Neural progenitor cell (in vitro differentiated cells): Measurements from ENCODE around the gene SLC24A4. TPM values are rescaled to one million over a fixed set of nuclear protein-coding genes. Genes with fewer than 3 reads are reported as not detected.

Experiments
- DNase-seq: peaks from one replicate; pipeline ENCODE4 v3.0.0-alpha.2; 2016; ENCODE audit warnings: low spot score
- H2AFZ ChIP-seq: fragments of 200-600 bp; sonication (generic); replicated peaks from 2 replicates; pipeline ENCODE4 v1.6.1; 2016; ENCODE audit warnings: antibody characterized with exemption
- H3F3A ChIP-seq: fragments of 200-600 bp; sonication (generic); 2 replicates; pipeline ENCODE4 v1.6.1; 2016; ENCODE audit warnings: antibody characterized with exemption, low read depth
- H3K27ac ChIP-seq: fragments of 200-600 bp; sonication (generic); 2 replicates; pipeline ENCODE4 v1.5.1; 2016; ENCODE audit warnings: mild to moderate bottlenecking
- H3K27me3 ChIP-seq: fragments of 200-600 bp; sonication (generic); 2 replicates; pipeline ENCODE4 v1.6.1; 2016; ENCODE audit warnings: mild to moderate bottlenecking, moderate library complexity
- H3K36me3 ChIP-seq: fragments of 200-600 bp; sonication (generic); 2 replicates; pipeline ENCODE4 v1.5.1; 2016
- H3K4me1 ChIP-seq: fragments of 200-600 bp; sonication (generic); 2 replicates; pipeline ENCODE4 v1.6.1; 2016; ENCODE audit warnings: mixed run types
- H3K4me2 ChIP-seq: fragments of 200-600 bp; sonication (generic); 2 replicates; pipeline ENCODE4 v1.6.1; 2016
- H3K4me3 ChIP-seq: fragments of 200-600 bp; sonication (generic); 2 replicates; pipeline ENCODE4 v1.5.1; 2016
- H3K79me2 ChIP-seq: fragments of 200-600 bp; sonication (generic); 2 replicates; pipeline ENCODE4 v1.6.1; 2016; ENCODE audit warnings: low read depth
- H3K9ac ChIP-seq: fragments of 200-600 bp; sonication (generic); 2 replicates; pipeline ENCODE4 v1.6.1; 2016
- H3K9me3 ChIP-seq: fragments of 200-600 bp; sonication (generic); 2 replicates; pipeline ENCODE4 v1.5.1; 2016; ENCODE audit warnings: low read depth
- H4K20me1 ChIP-seq: fragments of 200-600 bp; sonication (generic); 2 replicates; pipeline ENCODE4 v1.6.1; 2016; ENCODE audit warnings: low read depth
- H3K27ac Mint-ChIP-seq: 3 replicates; pipeline ENCODE4 v1.8.0; 2021; ENCODE audit warnings: mixed read lengths
- H3K27me3 Mint-ChIP-seq: 2 replicates; pipeline ENCODE4 v1.8.0; 2022; ENCODE audit warnings: low read depth, mild to moderate bottlenecking, inconsistent platforms, moderate library complexity, mixed read lengths; ENCODE audit not compliant: insufficient read depth
- H3K36me3 Mint-ChIP-seq: 3 replicates; pipeline ENCODE4 v1.8.0; 2021; ENCODE audit warnings: mixed read lengths
- H3K4me1 Mint-ChIP-seq: 3 replicates; pipeline ENCODE4 v1.8.0; 2021; ENCODE audit warnings: mixed read lengths
- H3K4me3 Mint-ChIP-seq: 3 replicates; pipeline ENCODE4 v1.8.0; 2021; ENCODE audit warnings: mild to moderate bottlenecking, moderate library complexity, mixed read lengths
- H3K9me3 Mint-ChIP-seq: 3 replicates; pipeline ENCODE4 v1.8.0; 2020; ENCODE audit warnings: mixed read lengths
- EZH2 ChIP-seq: fragments of 200-600 bp; sonication (generic); IDR thresholded peaks from 2 replicates; pipeline ENCODE4 v1.6.1; 2017; ENCODE audit warnings: antibody characterized with exemption, mild to moderate bottlenecking, moderate library complexity
- EZH2phosphoT487 ChIP-seq: fragments of 200-600 bp; sonication (generic); IDR thresholded peaks from 2 replicates; pipeline ENCODE4 v1.6.1; 2017; ENCODE audit warnings: antibody characterized with exemption
- total RNA-seq: library from RNA; depleted of rRNA; stranded (reverse); fragments of >200 nt; gene quantifications from 2 replicates; pipeline ENCODE4 v1.2.3, GENCODE V29; 2015; ENCODE audit warnings: low replicate concordance
- TF ChIP-seq, protein P1 (sequence below): fragments of 200-600 bp; sonication (generic); IDR thresholded peaks from 2 replicates; pipeline ENCODE4 v1.5.1; 2017; ENCODE audit warnings: antibody characterized with exemption, mild to moderate bottlenecking

Gene SLC24A4
- total RNA-seq, 1 donor from 2014 or later = 0.73 TPM

DNA sequence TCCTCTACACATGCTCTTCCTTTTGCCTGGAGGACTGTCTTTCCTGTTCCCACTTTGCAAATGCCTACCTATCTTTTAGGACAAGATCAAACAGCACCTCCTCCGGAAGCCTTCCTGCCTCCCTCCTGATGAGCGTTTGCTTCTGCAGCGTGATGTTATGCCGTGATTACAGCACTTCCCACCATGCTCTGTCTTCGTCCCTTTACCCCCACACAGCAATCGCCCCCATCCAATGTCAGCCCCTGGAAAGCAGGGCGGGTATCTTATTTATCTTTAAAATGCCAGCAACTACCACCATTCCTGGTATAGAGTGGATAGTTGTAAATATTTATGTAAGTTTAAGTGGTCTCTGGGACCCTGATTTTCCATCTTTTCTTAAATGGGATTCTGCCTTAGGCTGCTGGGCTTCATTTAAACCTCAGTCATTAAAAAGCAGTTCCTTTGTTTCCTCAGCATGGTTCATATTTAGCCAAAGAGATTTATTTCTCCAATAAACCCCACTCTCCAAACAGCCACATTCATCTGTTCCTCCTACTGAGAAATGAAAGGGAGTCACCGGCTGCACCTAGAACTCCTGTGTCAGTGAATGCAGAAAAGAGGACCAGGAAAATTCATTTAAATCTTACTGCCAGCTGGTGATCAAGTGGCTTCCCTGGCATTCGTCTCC lies 33.8 kb upstream of the SLC24A4 start:
- no peak overlapping the region for H3K4me3 ChIP-seq
- H3K9ac ChIP-seq = no peak overlapping the region
- no peaks in the 10 kb centered on the region for H3K79me2 ChIP-seq
- no peak overlapping the region for H2AFZ ChIP-seq
- H3K27ac ChIP-seq = no peak overlapping the region
- H4K20me1 ChIP-seq = no peaks in the 10 kb centered on the region
- Mint-ChIP-seq H3K9me3 (no peaks in the 10 kb centered on the region), H3K36me3 (no peaks in the 10 kb centered on the region), H3K4me3 (no peak overlapping the region), H3K4me1 (no peaks in the 10 kb centered on the region), H3K27ac (peak overlapping the region; percentile 43), H3K27me3 (no peaks in the 10 kb centered on the region)
- H3K9me3 ChIP-seq = no peaks in the 10 kb centered on the region
- H3K4me2 ChIP-seq = no peak overlapping the region
- TF ChIP-seq EZH2phosphoT487 (no peak), EZH2 (no peak)
- TF ChIP-seq, protein P1, sequence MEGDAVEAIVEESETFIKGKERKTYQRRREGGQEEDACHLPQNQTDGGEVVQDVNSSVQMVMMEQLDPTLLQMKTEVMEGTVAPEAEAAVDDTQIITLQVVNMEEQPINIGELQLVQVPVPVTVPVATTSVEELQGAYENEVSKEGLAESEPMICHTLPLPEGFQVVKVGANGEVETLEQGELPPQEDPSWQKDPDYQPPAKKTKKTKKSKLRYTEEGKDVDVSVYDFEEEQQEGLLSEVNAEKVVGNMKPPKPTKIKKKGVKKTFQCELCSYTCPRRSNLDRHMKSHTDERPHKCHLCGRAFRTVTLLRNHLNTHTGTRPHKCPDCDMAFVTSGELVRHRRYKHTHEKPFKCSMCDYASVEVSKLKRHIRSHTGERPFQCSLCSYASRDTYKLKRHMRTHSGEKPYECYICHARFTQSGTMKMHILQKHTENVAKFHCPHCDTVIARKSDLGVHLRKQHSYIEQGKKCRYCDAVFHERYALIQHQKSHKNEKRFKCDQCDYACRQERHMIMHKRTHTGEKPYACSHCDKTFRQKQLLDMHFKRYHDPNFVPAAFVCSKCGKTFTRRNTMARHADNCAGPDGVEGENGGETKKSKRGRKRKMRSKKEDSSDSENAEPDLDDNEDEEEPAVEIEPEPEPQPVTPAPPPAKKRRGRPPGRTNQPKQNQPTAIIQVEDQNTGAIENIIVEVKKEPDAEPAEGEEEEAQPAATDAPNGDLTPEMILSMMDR = no peak
- H3F3A ChIP-seq = no peaks in the 10 kb centered on the region
- H3K27me3 ChIP-seq = peaks cover 3% of the 10 kb centered on the region
- DNase-seq = no peak
- H3K36me3 ChIP-seq = no peaks in the 10 kb centered on the region
- H3K4me1 ChIP-seq = no peaks in the 10 kb centered on the region

DNA sequence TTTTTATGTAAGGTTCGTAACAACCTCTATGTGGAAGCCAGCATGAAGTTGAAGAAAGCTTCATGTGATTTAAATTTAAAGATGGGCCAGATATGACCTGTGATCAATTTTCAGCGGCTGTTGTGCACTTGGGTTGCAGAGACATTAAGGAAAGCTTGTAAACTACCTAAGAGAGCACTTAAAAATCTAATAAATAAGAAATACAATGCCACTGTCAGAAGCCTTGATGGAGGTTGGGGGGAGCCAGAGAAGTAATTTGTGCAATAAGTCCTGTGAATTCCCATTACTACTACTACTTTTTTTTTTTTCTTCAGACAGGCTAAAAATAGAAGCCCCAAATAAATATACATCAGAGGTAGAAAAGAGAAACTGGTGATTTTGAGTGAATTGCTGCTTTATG lies 30.3 kb upstream of the SLC24A4 start:
- Histone ChIP-seq H4K20me1 (no peaks in the 10 kb centered on the region), H2AFZ (no peak overlapping the region), H3K27ac (no peak overlapping the region), H3K36me3 (no peaks in the 10 kb centered on the region), H3K79me2 (no peaks in the 10 kb centered on the region), H3K4me3 (no peak overlapping the region), H3K9me3 (no peaks in the 10 kb centered on the region), H3K4me1 (no peaks in the 10 kb centered on the region), H3K27me3 (peaks cover 3% of the 10 kb centered on the region), H3K4me2 (no peak overlapping the region), H3K9ac (no peak overlapping the region), H3F3A (no peaks in the 10 kb centered on the region)
- Mint-ChIP-seq H3K4me1 (no peaks in the 10 kb centered on the region), H3K4me3 (no peak overlapping the region), H3K9me3 (no peaks in the 10 kb centered on the region), H3K27me3 (no peaks in the 10 kb centered on the region), H3K36me3 (no peaks in the 10 kb centered on the region), H3K27ac (no peak overlapping the region)
- no peak for DNase-seq
- TF ChIP-seq EZH2 (no peak), EZH2phosphoT487 (no peak)
- TF ChIP-seq, protein P1 = no peak

DNA sequence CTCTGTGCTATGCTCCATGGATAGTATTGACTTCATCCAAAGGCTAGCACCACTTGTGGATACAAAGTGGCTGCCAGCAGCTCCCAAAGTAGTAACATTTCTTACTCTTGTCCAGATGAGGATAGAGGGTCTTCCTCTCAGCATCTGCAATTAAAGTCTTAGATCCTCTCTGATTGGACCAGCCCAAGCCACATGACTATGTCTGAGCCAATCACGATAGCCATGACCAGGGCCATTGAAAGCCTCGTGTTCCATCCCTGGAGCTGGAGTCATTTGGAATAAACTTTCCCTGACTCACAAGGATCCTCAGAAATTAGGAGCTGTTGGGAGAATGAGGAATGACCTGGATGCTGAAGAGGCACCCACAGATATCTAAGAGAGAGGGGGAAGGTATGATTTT lies 28.5 kb upstream of the SLC24A4 start:
- H3K27me3 Mint-ChIP-seq = no peaks in the 10 kb centered on the region
- Histone ChIP-seq H3K27me3 (peaks cover 3% of the 10 kb centered on the region), H3K36me3 (no peaks in the 10 kb centered on the region), H3K27ac (no peak overlapping the region), H2AFZ (no peak overlapping the region), H3K9me3 (no peaks in the 10 kb centered on the region), H4K20me1 (no peaks in the 10 kb centered on the region), H3K79me2 (no peaks in the 10 kb centered on the region), H3K4me1 (peaks cover 4% of the 10 kb centered on the region), H3K4me2 (no peak overlapping the region), H3K9ac (no peak overlapping the region), H3K4me3 (no peak overlapping the region), H3F3A (no peaks in the 10 kb centered on the region)
- no peaks in the 10 kb centered on the region for H3K36me3 Mint-ChIP-seq
- H3K4me3 Mint-ChIP-seq = no peak overlapping the region
- DNase-seq = no peak
- H3K27ac Mint-ChIP-seq = no peak overlapping the region
- TF ChIP-seq EZH2 = no peak
- TF ChIP-seq, protein P1 = no peak
- no peaks in the 10 kb centered on the region for H3K9me3 Mint-ChIP-seq
- H3K4me1 Mint-ChIP-seq = no peaks in the 10 kb centered on the region
